GM12892 (cell line): ENCODE measurements around the gene ESPL1.

Source experiments
- POLR2A ChIP-seq: IDR thresholded peaks from 2 replicates; pipeline ENCODE4 v1.6.1; 2011; ENCODE audit warnings: low read depth, low read length, control low read depth
- POLR2AphosphoS5 ChIP-seq: IDR thresholded peaks from 2 replicates; pipeline ENCODE4 v1.6.1; 2011; ENCODE audit warnings: low read depth, low read length, control low read depth
- TAF1 ChIP-seq: IDR thresholded peaks from 2 replicates; pipeline ENCODE4 v1.6.1; 2011; ENCODE audit warnings: low read depth, mild to moderate bottlenecking, control low read depth, low read length, borderline replicate concordance

GRCh38 chr12:53279888-53280498 lies 11.9 kb downstream of the ESPL1 start:
- no peak for TF ChIP-seq POLR2AphosphoS5
- TF ChIP-seq POLR2A = no peak
- no peak for TF ChIP-seq TAF1
